Muscle of leg (tissue), 11 donors: ENCODE data around the gene COL4A2. TPM values are rescaled to one million over a fixed set of nuclear protein-coding genes. Genes with fewer than 3 reads are reported as not detected.

Experiments
- DNase-seq: peaks from one replicate; pipeline ENCODE4 v3.0.0; 2013
- H3K27ac ChIP-seq: one replicate; pipeline ENCODE4 v1.5.1; 2013; ENCODE audit warnings: mild to moderate bottlenecking, low read length, control low read depth
- H3K27me3 ChIP-seq: one replicate; pipeline ENCODE4 v1.6.1; 2013; ENCODE audit warnings: low read length; ENCODE audit not compliant: control insufficient read depth, insufficient read depth
- H3K36me3 ChIP-seq: one replicate; pipeline ENCODE4 v1.6.1; 2013; ENCODE audit warnings: low read length; ENCODE audit not compliant: control insufficient read depth, insufficient read depth
- H3K4me1 ChIP-seq: one replicate; pipeline ENCODE4 v1.6.1; 2013; ENCODE audit warnings: low read length; ENCODE audit not compliant: control insufficient read depth, insufficient read depth
- H3K4me3 ChIP-seq: one replicate; pipeline ENCODE4 v1.5.1; 2013; ENCODE audit warnings: low read length, control low read depth
- H3K9me3 ChIP-seq: replicated peaks from 2 replicates; pipeline ENCODE4 v1.6.1; 2013; ENCODE audit warnings: low read depth, low read length; ENCODE audit not compliant: control insufficient read depth
- WGBS: methylation state at CpG from one replicate; pipeline ENCODE4 v1.1.5; 2013; ENCODE audit warnings: missing lambda C conversion rate; ENCODE audit not compliant: insufficient coverage; 5-methylcytosine and 5-hydroxymethylcytosine counted together
- polyA plus RNA-seq, 8 donors: library from polyadenylated mRNA; unstranded; fragments of 120-200 nt; gene quantifications; one replicate each; pipeline versions ENCODE4 v1.2.1 to v1.2.3, GENCODE V29; 2013; ENCODE audit warnings: inconsistent platforms in 1 of 8, low replicate concordance in 1 of 8; ENCODE audit not compliant: insufficient read length in 8 of 8, insufficient read depth in 1 of 8
- total RNA-seq: library from RNA; stranded (reverse); fragments of 120-200 nt; gene quantifications from one replicate; pipeline ENCODE4 v1.2.4, GENCODE V29; 2013

COL4A2 gene
- total and polyA plus RNA-seq, 9 donors: 429 to 712 (median 555) TPM

DNA sequence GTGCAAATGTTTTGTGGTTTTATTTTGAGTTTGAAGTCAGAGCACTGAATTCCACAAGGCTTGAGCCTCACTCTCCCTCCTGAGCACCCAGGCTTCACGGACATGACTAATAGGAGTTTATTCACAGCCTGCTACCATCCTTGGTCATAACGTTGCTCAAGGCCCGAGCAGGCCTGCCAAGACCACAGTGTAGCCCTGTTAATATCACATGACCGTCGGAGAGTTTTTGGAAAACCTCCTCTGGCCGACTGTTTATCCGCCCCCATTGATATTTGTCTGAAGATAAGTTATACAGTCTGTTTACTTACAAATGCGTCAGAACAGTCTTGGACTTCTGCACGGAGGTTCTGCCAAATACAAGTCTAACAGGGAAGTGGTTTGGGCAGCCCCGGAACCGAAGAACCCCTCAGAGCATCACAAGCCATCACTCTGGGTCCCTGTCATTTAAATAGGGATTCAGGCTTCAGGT lies 89.9 kb downstream of the COL4A2 start:
- Histone ChIP-seq H3K36me3 (no peaks in the 10 kb centered on the region), H3K4me1 (peaks cover 46% of the 10 kb centered on the region), H3K27ac (peak overlapping the region; percentile 90), H3K9me3 (no peaks in the 10 kb centered on the region), H3K27me3 (no peaks in the 10 kb centered on the region), H3K4me3 (no peak overlapping the region)
- WGBS: 19% methylated on average over 5 of the region's 11 CpGs
- peak; percentile 90 for DNase-seq

DNA sequence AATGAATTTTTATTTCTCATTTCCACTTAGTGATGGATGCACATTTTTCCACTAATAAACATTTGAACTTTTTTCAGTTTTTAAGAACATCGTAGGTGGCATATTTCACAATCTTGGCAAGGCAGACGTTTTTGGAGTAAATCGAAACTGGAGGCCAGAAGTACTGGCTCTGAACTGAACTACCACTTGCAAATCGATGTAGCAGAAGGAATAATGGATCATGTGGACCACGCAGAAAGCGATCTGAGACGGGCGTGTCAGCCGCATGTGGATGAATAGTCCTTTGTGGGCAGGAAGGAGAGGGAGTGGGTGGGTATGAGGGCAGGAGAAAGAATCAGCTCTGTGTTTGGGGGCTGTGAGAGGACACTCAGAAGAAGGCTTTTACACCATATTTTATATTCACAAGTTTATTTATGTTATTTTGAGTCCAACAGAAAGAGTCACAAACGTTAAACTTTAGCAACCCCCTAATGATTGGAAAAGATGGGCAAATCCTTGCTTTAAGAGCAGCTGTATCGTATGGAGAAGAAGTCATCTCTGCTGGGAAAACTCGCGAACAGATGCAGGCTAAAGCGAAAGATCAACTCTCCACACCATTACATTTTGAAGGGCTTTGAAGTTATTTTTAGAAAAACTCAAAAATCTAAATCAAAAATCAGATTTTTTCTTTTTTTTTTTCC lies 90.5 kb downstream of the COL4A2 start:
- DNase-seq: peak; percentile 94
- Histone ChIP-seq H3K4me1 (peaks cover 42% of the 10 kb centered on the region), H3K36me3 (peaks cover 3% of the 10 kb centered on the region), H3K4me3 (no peak overlapping the region), H3K27ac (peak overlapping the region; percentile 90), H3K9me3 (no peaks in the 10 kb centered on the region), H3K27me3 (no peaks in the 10 kb centered on the region)
- WGBS: 29% methylated on average over 9 of the region's 14 CpGs

DNA sequence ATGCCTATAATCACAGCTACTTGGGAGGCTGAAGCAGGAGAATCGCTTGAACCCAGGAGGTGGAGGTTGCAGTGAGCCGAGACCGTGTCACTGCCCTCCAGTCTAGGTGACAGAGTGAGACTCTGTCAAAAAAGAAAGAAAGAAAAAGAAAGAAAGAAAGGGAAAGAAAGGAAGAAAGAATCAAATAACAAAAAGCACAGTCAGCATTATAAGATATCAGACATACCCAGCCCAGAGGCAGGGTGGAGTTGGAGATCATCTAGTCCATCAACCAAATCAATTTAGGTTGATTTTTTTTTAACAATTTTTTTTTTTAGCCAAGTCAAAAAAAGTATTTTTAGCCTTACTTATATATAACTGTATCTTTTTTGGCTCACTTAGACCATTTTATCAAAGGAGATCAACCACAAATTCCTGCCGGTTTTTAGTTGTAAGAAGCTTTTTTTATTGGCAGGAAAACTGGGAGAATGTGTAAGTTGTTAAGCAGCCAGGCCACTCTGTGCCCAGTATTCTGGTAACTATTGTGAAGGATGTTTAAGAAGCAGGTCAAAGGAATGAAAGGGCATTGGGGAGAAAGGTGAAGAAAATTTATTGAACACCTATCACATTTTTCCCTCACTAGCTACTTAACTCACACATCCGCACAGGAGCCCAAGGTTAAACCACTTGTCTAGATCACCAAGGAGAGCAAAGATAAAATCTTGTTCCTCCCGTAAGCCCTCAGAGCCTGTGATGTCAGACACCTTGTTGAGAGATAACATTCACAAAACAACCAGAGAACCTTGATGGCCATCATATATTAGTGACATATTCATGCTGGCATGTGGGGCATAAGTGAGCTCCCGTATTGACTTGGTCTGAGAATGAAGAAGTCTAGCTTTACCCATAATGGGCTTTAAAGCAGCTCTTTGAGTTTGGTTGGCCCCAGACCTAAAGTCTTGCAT lies 91.8 kb downstream of the COL4A2 start:
- Histone ChIP-seq H3K36me3 (peaks cover 5% of the 10 kb centered on the region), H3K27me3 (no peaks in the 10 kb centered on the region), H3K9me3 (no peaks in the 10 kb centered on the region), H3K4me3 (no peak overlapping the region), H3K27ac (peak overlapping the region; percentile 90), H3K4me1 (peaks cover 40% of the 10 kb centered on the region)
- DNase-seq: no peak
- 67% methylated on average over 1 of the region's 7 CpGs for WGBS

DNA sequence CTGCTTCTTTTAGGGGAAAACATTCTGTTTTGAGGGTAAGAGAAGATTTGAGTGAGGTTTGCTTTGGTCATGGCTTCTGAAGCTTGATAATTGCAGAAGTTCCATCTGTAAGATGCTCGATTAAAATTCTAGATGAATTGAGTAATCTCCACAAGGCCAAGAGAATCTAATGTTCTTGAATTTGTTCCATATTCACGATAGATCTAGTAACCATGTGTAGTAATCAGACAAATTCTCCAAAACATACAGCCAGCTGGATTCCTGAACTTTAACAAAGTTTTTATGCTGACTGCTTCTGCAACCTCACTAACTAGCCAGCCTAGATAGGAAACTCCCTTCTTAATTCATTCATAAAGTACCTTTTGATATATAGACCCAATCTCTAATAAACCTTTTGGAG lies 92.7 kb downstream of the COL4A2 start:
- H3K36me3 ChIP-seq: peaks cover 7% of the 10 kb centered on the region
- peaks cover 41% of the 10 kb centered on the region for H3K4me1 ChIP-seq
- no peaks in the 10 kb centered on the region for H3K27me3 ChIP-seq
- no CpG with 5 or more reads among the region's 2 CpGs for WGBS
- H3K4me3 ChIP-seq: no peak overlapping the region
- peak; percentile 84 for DNase-seq
- H3K27ac ChIP-seq: peak overlapping the region; percentile 90
- H3K9me3 ChIP-seq: no peaks in the 10 kb centered on the region

DNA sequence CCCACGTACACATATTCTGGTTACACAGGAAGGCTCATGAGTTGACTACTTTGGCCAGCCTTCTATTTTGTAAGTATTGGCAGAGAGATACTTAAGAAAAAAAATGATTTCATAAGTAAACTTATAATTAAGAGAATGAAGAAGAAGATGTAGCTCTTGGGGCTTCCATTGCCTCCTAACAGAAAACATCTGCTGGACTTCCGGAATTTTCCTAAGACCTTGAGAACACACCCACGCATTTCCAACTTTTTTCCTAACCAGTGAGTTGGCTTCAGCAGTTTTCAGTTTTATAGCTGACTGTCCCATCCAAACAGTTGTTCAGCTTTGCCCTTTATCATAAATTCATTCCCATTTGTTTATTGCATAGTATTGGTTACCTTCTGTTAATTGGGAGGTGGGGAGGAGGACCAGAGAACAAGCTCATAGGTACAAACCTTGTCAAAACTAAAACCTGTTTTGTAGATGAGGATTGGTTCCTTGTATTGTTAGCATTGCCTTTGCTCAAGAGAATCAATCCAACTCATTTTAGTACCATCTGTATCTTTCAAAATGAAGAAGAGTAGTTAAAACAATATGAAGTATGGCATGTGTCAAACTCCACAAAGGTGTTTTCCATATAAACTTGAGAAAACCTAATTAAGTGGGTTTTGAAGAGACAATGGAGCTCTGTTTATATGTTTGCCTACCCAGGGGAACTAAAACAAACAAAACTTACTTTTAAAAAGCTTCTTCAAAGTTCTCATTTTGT lies 93.9 kb downstream of the COL4A2 start:
- 40% methylated on average over 2 of the region's 3 CpGs for WGBS
- peak; percentile 97 for DNase-seq
- Histone ChIP-seq H3K36me3 (peaks cover 7% of the 10 kb centered on the region), H3K4me1 (peaks cover 48% of the 10 kb centered on the region), H3K27me3 (no peaks in the 10 kb centered on the region), H3K9me3 (no peaks in the 10 kb centered on the region), H3K4me3 (no peak overlapping the region), H3K27ac (peak overlapping the region; percentile 90)

DNA sequence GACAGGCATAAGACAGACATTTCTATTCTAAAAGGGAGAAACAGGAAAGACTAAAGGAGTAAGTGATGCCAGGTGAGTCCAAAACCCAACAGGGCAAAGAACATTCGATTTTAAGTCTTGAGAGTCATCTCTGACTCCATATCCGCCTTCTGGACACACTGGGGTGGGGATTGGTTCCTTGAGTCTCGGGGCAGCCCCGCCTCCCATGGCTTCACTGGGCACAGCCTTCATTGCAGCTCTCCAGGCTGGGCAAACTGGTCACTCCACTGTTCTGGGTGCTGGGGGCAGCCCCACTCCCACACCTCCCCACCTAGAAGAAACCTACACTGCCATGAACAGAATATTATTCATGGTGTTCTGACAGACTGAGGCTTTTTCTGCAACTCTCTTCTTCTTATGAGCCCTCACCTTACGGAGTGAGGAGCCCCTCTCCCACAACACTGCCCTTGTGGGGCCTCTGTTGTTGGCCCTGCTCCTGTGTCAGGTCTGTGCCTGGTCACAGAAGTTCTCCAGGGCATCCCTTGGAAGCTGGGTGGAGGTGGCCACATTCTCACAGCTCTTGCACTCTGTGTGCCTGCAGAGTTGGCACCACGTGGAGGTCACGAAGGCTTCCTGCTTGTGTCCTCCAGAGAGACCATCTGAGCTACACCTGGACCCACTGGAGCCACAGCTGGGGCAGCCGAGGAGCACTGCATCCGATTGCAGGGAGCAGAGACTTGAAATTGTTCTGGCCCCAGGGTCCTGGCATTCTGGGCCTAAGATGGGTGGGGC lies 95.4 kb downstream of the COL4A2 start:
- Histone ChIP-seq H3K4me1 (peaks cover 51% of the 10 kb centered on the region), H3K9me3 (no peaks in the 10 kb centered on the region), H3K4me3 (no peak overlapping the region), H3K27ac (no peak overlapping the region), H3K36me3 (peaks cover 11% of the 10 kb centered on the region), H3K27me3 (no peaks in the 10 kb centered on the region)
- no peak for DNase-seq
- WGBS: 86% methylated on average over 9 of the region's 9 CpGs

DNA sequence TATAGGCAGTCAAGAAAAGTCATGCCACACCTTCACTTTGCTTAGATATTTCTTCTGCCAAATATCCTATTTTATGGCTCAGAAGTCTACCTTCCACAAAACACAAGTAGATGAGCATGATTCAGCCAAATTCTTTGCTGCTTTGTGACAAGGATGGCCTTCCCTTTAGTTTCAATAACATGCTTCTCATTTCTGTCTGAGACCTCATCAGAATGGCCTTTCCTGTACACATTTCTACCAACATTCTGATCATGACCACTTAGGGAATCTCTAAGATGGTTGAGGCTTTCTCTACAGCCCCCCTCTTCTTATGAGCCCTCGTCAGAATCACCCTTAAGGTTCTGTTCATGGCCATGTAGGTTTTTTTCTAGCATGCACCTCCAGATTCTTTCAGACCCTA lies 96.2 kb downstream of the COL4A2 start:
- WGBS: 100% methylated on average over 1 of the region's 1 CpG
- H3K27ac ChIP-seq: no peak overlapping the region
- peaks cover 13% of the 10 kb centered on the region for H3K36me3 ChIP-seq
- no peak overlapping the region for H3K4me3 ChIP-seq
- no peaks in the 10 kb centered on the region for H3K27me3 ChIP-seq
- DNase-seq: no peak
- no peaks in the 10 kb centered on the region for H3K9me3 ChIP-seq
- peaks cover 53% of the 10 kb centered on the region for H3K4me1 ChIP-seq

DNA sequence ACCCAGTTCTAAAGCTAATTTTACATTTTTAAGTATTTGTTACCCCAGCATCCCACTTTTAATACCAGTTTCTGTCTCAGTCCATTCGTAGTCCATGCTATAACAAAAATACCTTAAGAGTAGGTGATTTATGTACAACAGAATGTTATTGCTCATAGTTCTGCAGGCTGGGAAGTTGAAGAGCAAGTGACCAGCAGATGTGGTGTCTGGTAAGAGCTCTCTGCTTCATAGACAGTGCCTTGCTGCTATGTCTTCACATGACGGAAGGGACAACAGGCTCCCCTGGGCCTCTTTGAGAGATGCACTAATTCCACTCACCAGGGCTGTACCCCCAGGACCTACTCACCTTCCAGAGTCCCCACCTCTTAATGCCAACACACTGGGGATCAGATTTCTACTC lies 96.6 kb downstream of the COL4A2 start:
- WGBS: 100% methylated on average over 1 of the region's 2 CpGs
- DNase-seq: no peak
- H3K27ac ChIP-seq: no peak overlapping the region
- H3K27me3 ChIP-seq: no peaks in the 10 kb centered on the region
- peaks cover 13% of the 10 kb centered on the region for H3K36me3 ChIP-seq
- no peak overlapping the region for H3K4me3 ChIP-seq
- H3K4me1 ChIP-seq: peaks cover 51% of the 10 kb centered on the region
- H3K9me3 ChIP-seq: no peaks in the 10 kb centered on the region

DNA sequence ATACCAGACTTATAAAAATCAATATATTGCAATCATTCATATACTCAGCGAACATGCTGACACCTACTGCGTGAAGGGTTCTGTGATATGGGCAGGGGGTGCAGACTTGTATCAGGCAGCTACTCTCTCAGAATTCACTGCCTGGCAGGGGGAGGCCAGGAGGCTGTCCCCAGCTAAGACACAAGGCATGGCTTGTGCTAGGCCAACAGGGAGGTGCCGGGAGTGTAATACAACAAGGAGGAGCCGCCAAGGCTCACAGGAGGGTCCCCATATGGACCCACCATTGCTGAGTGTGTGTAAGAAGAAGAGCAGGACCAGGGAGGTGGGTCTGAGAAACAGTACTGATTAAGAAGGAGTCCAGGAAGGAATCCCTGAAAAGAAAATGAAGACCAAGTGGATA lies 97.2 kb downstream of the COL4A2 start:
- H3K9me3 ChIP-seq: no peaks in the 10 kb centered on the region
- peak overlapping the region; percentile 47 for H3K27ac ChIP-seq
- H3K27me3 ChIP-seq: no peaks in the 10 kb centered on the region
- WGBS: 85% methylated on average over 3 of the region's 4 CpGs
- H3K4me1 ChIP-seq: peaks cover 49% of the 10 kb centered on the region
- no peak overlapping the region for H3K4me3 ChIP-seq
- H3K36me3 ChIP-seq: peaks cover 17% of the 10 kb centered on the region
- no peak for DNase-seq
